Measurements from ENCODE around the gene LCORL. TPM values are rescaled to one million over a fixed set of nuclear protein-coding genes. Genes with fewer than 3 reads are reported as not detected.

LCORL gene
- total and polyA plus RNA-seq, 2 experiments from 2014 or later, result 21.0 to 28.7 TPM

- H3K36me3 ChIP-seq (ENCODE audit: insufficient read depth), result no peaks in the 10 kb centered on the region
- H3K4me3 ChIP-seq, result no peak overlapping the region
- H3K9me3 Mint-ChIP-seq, result peaks cover 12% of the 10 kb centered on the region; the same call in 2 of the 3 replicates
- H3K79me2 ChIP-seq (replicated peaks; ENCODE audit: insufficient read depth), result no peaks in the 10 kb centered on the region
- H3F3A ChIP-seq (replicated peaks; ENCODE audit: low read depth), result no peaks in the 10 kb centered on the region
- H3K27me3 ChIP-seq (ENCODE audit: insufficient read depth), result no peaks in the 10 kb centered on the region
- H3K9me2 ChIP-seq (ENCODE audit: insufficient read depth), result no peaks in the 10 kb centered on the region
- DNase-seq (ENCODE audit: low spot score), result no peak
- ATAC-seq, result no peak
- H3K4me3 Mint-ChIP-seq, result no peak overlapping the region
- no peaks in the 10 kb centered on the region for H3K4me1 ChIP-seq (ENCODE audit: insufficient read depth)
- TF ChIP-seq REST (IDR thresholded peaks at IDR 0.05; ENCODE audit: unreplicated experiment), result no peak
- no peak for TF ChIP-seq ZNF462 (CRISPR knock-in tag; IDR thresholded peaks at IDR 0.05)
- TF ChIP-seq JUNB (IDR thresholded peaks at IDR 0.05; ENCODE audit: unreplicated experiment), result no peak
- no peak for TF ChIP-seq CTCF (conservative IDR thresholded peaks at IDR 0.05; ENCODE audit: low read depth in 2 of 2)
- no peak for TF ChIP-seq NANOG (IDR thresholded peaks at IDR 0.05; ENCODE audit: borderline replicate concordance)
- no peak for TF ChIP-seq ZNF114 (CRISPR knock-in tag; IDR thresholded peaks at IDR 0.05)
- TF ChIP-seq ZNF331 (CRISPR knock-in tag; IDR thresholded peaks at IDR 0.05; ENCODE audit: low read depth), result no peak
- TF ChIP-seq POLR2AphosphoS5 (IDR thresholded peaks at IDR 0.05; ENCODE audit: low read depth), result no peak
- TF ChIP-seq, protein P1, sequence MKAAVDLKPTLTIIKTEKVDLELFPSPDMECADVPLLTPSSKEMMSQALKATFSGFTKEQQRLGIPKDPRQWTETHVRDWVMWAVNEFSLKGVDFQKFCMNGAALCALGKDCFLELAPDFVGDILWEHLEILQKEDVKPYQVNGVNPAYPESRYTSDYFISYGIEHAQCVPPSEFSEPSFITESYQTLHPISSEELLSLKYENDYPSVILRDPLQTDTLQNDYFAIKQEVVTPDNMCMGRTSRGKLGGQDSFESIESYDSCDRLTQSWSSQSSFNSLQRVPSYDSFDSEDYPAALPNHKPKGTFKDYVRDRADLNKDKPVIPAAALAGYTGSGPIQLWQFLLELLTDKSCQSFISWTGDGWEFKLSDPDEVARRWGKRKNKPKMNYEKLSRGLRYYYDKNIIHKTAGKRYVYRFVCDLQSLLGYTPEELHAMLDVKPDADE (IDR thresholded peaks at IDR 0.05), result no peak
- TF ChIP-seq CREB1 (CRISPR knock-in tag; IDR thresholded peaks at IDR 0.05; ENCODE audit: low read depth), result no peak
- no peak for TF ChIP-seq STAT1 (IDR thresholded peaks at IDR 0.05; ENCODE audit: unreplicated experiment)
- no peak for TF ChIP-seq EZH2phosphoT487 (IDR thresholded peaks at IDR 0.05; ENCODE audit: unreplicated experiment)
- TF ChIP-seq EZH2 (IDR thresholded peaks at IDR 0.05; ENCODE audit: low read depth, unreplicated experiment), result no peak
- peaks cover 29% of the 10 kb centered on the region for H3K36me3 Mint-ChIP-seq (ENCODE audit: low read depth)
- no peaks in the 10 kb centered on the region for H3K4me1 Mint-ChIP-seq
- no peaks in the 10 kb centered on the region for H3K27me3 Mint-ChIP-seq (ENCODE audit: insufficient read depth, low read depth, poor library complexity)
- no peaks in the 10 kb centered on the region for H4K20me1 ChIP-seq (replicated peaks; ENCODE audit: insufficient read depth)
- no peak overlapping the region for H2AFZ ChIP-seq
- no peak overlapping the region for H3K27ac ChIP-seq (ENCODE audit: low read depth)
- no peak overlapping the region for H3K4me2 ChIP-seq
- no peak overlapping the region for H3K27ac Mint-ChIP-seq
Measured at GRCh38 chr4:17932041-17932440, 89.5 kb downstream of the LCORL start.
